ENCODE measurements around the gene CERS6. TPM values are rescaled to one million over a fixed set of nuclear protein-coding genes. Genes with fewer than 3 reads are reported as not detected.

The CERS6 gene
- total RNA-seq, 1 donor from 2014 or later = 36.4 TPM

GRCh38 chr2:168432565-168433186 is 23.4 kb upstream of the CERS6 start:
- no peak for DNase-seq (ENCODE audit: low spot score)
- H3K4me3 Mint-ChIP-seq (ENCODE audit: unreplicated experiment) = no peak overlapping the region
- no peaks in the 10 kb centered on the region for H3K4me1 Mint-ChIP-seq (ENCODE audit: unreplicated experiment)
- no peaks in the 10 kb centered on the region for H3K9me3 Mint-ChIP-seq (ENCODE audit: unreplicated experiment)
- no peak for TF ChIP-seq CTCF (IDR thresholded peaks at IDR 0.05; ENCODE audit: unreplicated experiment)
- H3K27me3 Mint-ChIP-seq (ENCODE audit: unreplicated experiment) = no peaks in the 10 kb centered on the region
- H3K27ac Mint-ChIP-seq (ENCODE audit: unreplicated experiment) = no peak overlapping the region
- no peaks in the 10 kb centered on the region for H3K36me3 Mint-ChIP-seq (ENCODE audit: low read depth, unreplicated experiment)

GRCh38 chr2:168433527-168433926 is 22.5 kb upstream of the CERS6 start:
- Mint-ChIP-seq H3K4me1 (ENCODE audit: unreplicated experiment) (no peaks in the 10 kb centered on the region), H3K36me3 (ENCODE audit: low read depth, unreplicated experiment) (no peaks in the 10 kb centered on the region), H3K27ac (ENCODE audit: unreplicated experiment) (no peak overlapping the region), H3K4me3 (ENCODE audit: unreplicated experiment) (no peak overlapping the region), H3K9me3 (ENCODE audit: unreplicated experiment) (no peaks in the 10 kb centered on the region), H3K27me3 (ENCODE audit: unreplicated experiment) (no peaks in the 10 kb centered on the region)
- DNase-seq (ENCODE audit: low spot score) = no peak
- TF ChIP-seq CTCF (IDR thresholded peaks at IDR 0.05; ENCODE audit: unreplicated experiment) = no peak

GRCh38 chr2:168434146-168434545 is 21.9 kb upstream of the CERS6 start:
- Mint-ChIP-seq H3K27ac (ENCODE audit: unreplicated experiment) (no peak overlapping the region), H3K4me3 (ENCODE audit: unreplicated experiment) (no peak overlapping the region), H3K36me3 (ENCODE audit: low read depth, unreplicated experiment) (no peaks in the 10 kb centered on the region), H3K27me3 (ENCODE audit: unreplicated experiment) (no peaks in the 10 kb centered on the region), H3K4me1 (ENCODE audit: unreplicated experiment) (no peaks in the 10 kb centered on the region), H3K9me3 (ENCODE audit: unreplicated experiment) (no peaks in the 10 kb centered on the region)
- no peak for TF ChIP-seq CTCF (IDR thresholded peaks at IDR 0.05; ENCODE audit: unreplicated experiment)
- DNase-seq (ENCODE audit: low spot score) = no peak

GRCh38 chr2:168436840-168437239 is 19.2 kb upstream of the CERS6 start:
- Mint-ChIP-seq H3K9me3 (ENCODE audit: unreplicated experiment) (no peaks in the 10 kb centered on the region), H3K4me3 (ENCODE audit: unreplicated experiment) (no peak overlapping the region), H3K27ac (ENCODE audit: unreplicated experiment) (no peak overlapping the region), H3K36me3 (ENCODE audit: low read depth, unreplicated experiment) (no peaks in the 10 kb centered on the region), H3K4me1 (ENCODE audit: unreplicated experiment) (no peaks in the 10 kb centered on the region), H3K27me3 (ENCODE audit: unreplicated experiment) (no peaks in the 10 kb centered on the region)
- TF ChIP-seq CTCF (IDR thresholded peaks at IDR 0.05; ENCODE audit: unreplicated experiment) = no peak
- DNase-seq (ENCODE audit: low spot score) = no peak

GRCh38 chr2:168438553-168438952 is 17.5 kb upstream of the CERS6 start:
- Mint-ChIP-seq H3K9me3 (ENCODE audit: unreplicated experiment) (no peaks in the 10 kb centered on the region), H3K27me3 (ENCODE audit: unreplicated experiment) (no peaks in the 10 kb centered on the region), H3K4me3 (ENCODE audit: unreplicated experiment) (no peak overlapping the region), H3K27ac (ENCODE audit: unreplicated experiment) (no peak overlapping the region), H3K36me3 (ENCODE audit: low read depth, unreplicated experiment) (no peaks in the 10 kb centered on the region), H3K4me1 (ENCODE audit: unreplicated experiment) (no peaks in the 10 kb centered on the region)
- TF ChIP-seq CTCF (IDR thresholded peaks at IDR 0.05; ENCODE audit: unreplicated experiment) = no peak
- no peak for DNase-seq (ENCODE audit: low spot score)

Measured in endothelial cell (in vitro differentiated cells).